ENCODE data around the gene PELI2.

The PELI2 gene

DNA sequence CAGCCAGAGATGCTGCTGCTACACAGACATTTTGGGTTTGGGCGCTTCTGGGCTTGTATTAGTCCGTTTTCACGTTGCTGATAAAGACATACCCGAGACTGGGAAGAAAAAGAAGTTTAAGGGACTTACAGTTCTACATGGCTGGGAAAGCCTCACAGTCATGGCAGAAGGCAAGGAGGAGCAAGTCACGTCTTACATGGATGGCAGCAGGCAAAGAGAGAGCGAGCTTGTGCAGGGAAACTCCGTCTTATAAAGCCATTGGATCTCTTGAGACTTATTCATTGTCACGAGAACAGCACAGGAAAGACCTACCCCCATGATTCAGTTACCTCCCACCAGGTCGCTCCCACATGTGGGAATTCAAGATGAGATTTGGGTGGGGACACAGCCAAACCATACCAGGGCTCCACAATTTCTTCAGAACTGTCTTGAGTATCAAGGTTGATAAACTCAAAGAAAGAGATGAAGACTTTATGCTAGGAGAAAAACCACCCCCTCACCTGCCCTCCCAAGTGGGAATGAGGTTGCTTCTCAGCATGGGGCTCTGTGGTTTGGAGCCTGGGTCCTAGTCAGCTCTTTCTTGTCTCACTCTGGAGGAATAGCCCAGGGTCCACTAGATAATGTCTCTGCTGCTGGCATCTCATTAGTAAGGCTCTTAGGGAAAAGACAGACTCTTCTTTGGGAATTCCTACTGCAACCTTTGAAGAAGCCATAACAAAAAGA lies 200.3 kb downstream of the PELI2 start:
- DNase-seq, result no peak

DNA sequence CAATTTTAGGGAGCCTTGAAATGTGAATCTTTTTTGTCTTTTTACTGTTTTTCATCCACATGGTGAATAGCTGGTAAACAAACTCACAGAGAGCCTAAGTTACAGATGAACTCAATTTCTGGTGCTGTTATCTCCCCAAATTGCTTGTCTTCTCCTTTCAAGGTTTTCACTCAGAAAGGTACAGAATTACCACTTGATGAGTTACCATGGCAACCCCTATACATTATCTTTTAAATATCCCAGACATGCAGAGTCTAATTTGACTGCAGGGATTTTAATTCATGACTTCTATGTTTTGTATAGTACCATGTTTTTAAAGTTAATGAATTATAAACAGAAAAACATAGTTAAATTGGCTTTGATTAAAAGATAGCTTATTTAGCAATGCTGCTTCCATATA lies 203.7 kb downstream of the PELI2 start:
- DNase-seq, result no peak

DNA sequence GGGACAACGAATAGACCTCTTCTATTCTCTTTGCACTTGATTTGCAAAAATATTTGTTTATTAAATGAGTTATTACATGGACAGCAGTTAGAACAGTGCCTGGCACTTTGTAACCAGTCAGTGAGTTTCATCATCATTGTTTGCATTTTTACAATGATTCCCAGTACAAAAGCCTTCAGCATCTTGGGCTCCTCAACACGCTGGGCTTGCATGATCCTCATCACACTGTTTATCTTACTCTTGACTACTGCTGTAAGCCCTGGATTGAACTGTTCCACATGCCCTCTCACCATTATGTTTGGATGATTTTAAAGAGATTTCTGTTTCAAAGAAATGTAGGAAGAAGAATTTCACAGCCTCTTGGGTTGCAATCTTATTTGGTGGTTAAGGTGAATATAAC lies 204.3 kb downstream of the PELI2 start:
- no peak for DNase-seq

DNA sequence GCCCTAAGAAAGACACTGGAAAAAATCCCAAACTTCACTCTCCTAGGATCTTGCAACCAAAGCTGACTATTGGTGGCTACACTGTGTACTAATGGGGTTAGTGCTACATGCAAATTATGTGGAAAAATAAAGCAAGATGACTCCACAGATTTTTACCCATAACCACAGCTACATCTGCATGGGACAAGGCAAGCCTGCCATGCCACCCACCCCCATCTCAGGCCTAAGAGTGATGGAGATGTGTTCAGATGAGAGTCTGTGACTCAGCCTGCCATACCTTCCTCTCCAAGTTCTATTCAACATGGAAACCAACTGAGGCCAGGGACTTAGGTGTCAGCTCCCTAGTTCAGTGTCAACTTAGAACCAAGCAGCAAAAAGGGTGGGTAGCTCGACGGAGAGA lies 206.2 kb downstream of the PELI2 start:
- no peak for DNase-seq

DNA sequence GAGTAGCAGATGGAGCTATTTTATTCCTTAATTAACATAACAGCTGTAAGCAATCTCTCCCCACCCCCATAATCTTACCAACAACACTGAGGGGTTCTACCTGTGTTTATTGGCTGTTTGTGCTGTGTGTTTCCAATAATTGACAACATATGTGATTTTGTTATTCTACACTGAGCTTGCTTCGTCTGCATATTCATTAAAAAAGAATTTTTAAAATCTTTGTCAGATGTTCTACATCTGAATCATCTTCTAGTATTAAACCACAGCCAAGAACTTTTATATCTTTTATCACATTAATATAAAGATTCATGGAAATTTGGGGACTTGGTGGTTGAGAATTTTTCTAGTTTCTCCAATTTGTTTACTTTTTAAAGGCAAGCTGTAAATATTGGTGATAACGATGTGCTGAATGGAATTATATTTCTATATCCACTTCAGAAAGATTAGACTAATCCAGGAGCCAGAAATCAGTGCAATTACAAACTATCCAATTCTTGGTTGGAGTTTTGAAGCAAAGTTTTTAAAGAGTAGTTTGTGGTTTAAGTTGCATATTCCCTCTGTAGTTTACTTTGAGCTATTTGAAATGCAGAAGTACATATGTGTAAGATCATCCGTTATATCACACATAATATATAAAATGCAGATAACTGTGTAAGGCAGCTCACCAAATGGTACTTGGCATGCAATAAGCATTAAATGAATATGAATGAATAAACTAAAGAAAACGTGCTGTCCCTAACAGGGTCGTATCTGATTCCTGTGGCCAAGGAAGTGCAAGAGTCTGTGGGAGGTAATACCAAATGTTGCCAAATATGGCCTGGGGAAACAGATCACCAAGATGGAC lies 206.9 kb downstream of the PELI2 start:
- no peak for DNase-seq

DNA sequence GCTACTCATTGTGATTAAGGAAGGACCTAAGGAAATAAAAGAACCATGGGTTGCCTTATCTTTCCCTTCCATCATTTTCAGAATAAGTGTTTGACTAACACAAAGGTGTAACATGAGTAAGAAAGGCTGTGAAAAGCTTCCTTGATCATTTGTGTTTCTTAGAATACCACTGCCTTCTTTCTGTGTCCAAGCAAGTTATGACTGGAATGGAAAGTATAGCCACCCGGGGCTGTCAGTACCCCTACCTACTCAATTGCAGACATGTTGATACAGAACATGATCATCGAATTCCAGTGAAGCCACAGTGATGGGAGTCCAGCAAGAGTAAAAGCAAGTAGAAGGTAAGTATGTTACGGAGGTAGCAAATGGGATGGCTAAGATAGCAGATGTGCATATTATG lies 209.8 kb downstream of the PELI2 start:
- no peak for DNase-seq

DNA sequence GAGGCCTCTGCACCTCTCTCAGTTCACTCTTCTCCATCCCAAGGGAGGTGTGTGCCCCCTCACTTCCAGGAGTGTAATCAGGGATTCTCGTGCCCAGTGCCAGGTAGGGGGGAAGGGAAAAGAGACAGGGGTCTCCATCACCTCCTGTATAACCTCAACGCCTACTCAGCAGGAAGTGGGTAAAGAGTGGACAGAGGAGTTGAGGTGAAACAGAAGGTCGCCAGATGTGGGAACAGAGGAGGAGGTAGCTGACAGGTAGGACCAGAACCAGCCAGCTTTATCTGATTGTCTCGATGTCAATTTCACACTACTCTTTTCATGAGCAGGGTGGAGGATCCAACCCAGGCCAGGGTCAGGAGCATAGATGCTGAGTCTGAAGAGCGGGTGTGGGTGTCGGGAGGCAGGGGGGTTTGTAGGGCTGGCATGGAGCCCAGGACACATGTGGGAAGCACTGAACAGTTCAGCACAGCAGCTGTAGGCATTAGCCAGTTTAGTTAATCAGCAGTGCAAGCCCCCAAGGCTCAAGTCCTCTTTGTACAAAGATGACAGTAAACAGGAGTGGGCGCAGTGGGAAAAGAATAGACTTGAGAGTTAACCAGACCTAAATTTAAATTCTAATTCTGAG lies 213.5 kb downstream of the PELI2 start:
- no peak for DNase-seq

DNA sequence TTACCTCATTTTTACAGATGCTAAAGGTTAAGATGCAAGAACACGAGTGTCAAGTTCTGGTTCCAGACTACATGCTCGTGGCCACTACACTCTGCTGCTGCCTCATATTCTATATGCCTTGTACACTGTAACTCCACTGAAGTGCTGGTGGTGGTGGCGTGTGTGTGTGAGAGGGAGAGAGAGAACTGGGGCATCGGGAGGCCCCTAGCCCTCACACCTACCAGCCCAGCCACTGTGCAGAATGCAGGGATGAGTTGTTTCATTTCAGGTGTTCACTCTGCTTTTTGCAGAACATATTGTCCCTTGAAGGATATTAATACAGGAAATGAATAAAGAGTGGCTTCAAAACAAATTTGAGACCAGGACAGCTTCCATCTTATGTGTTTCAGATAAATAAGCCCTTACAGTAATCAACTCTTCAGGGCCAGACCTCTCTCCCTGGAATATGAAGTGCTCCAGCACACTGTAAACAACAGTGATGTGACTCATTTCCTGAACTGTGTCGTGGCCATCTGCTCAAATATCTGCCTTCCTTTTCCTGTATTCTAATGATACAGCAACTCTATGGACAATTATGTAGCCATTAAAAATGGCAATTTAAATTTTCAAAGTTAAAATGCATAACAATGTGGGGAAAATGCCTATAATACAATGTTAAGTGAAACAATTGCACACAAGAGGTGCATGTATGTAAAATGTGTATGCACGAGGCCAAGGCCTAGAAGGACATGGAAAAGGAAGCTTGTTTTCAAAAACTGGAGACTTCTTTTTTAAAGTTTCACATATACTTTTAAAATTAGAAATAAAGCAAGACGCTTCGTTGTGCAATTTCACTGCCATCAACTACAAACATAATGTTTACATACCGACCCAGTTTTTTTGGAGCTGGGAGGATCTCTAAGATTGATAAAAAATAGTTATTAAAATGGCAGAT lies 215.4 kb downstream of the PELI2 start:
- DNase-seq, result no peak

DNA sequence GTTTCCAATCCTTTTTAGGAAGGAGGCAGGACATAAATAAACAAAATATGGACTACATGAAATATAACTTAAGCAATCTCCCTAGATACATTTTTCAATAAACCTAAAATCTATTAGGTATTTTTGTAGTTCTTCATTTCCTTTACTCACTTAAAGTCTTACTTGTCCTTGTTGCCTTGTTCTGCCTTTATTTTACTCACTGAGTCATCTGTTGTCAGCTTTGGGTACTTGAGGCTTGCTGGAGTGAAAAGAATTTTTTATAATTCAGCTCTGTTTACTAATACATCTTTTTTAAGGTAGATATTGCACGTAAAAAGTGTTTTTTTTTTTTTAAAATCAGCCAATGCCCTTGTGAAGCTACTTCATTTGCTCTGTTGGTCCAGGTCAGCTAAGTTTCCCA lies 216.2 kb downstream of the PELI2 start:
- no peak for DNase-seq

DNA sequence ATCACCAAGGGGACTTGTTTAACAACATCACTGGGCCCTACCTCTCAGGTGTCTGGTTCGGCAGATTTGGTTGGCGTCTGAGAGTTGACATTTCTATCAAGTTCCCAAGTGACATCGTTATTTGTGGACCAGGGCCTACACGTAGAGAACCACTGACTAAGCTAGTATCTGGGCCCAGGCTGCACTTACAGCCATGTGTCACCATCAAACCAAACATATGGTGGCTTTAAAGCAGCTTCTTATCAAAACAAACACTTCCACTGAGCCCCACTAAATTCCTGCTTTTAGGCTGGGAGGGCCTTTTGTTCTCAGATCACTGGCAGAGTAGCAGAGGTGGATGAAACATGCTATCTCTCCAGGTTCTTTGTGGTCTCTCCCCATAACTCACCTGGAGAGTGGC lies 220.5 kb downstream of the PELI2 start:
- no peak for DNase-seq

DNA sequence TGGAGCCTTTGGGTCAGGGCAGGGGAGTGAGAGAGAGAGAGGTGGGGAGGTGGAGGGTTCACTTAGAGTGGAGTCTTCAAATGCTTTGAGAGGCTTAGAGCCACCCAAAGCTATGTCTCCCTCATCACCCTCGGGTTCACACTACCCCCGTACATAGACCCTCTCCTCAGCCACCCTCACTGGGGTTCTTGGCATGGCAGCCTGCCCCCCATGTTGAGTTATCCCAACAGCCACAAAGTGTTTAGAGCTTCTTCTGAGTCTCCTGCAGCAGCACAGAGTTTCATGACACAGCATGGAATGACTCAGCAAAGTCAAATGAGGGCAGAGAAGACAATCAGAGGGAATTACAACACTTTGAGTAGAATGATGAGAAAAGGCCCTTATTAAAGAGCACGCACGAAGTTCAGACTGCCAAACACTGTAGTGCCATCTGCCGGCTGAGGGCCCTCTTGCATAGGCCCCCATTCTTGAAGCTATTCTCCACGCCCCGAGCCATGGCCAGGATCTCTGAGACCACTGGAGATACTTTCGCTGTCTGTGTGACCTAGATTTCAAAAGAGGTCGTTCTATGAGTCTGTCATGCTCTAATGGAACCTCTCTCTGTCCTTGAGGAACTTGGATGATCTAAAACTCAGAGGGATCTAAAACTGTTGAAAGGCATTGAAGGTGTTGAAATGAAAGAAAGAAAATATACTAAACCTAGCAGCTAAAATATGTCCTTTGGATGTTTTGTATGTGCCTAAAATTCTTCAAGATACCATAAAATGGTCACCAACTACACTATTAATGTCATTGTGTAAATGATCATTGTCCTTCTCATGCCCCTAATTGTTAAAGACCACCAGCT lies 221.9 kb downstream of the PELI2 start:
- peak; percentile 44 for DNase-seq

DNA sequence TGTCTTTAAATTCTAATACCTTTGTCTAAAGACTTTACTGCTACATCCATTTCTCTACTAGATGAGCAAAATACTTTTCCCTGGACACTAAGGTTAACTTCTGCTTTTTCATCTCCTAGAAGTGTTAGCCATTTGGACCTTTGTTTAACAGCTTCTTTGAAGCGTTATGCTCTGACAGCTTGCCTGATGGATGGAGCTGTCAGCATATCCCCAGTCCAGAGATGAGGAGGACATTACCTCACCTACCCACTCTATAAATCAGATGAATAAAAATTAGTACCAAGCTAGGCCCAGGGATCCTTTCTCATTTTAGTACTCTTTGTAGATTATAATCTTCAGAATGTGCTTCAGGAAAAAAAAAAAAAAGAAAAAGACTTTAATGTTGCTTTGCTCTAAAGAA lies 222.7 kb downstream of the PELI2 start:
- no peak for DNase-seq

DNA sequence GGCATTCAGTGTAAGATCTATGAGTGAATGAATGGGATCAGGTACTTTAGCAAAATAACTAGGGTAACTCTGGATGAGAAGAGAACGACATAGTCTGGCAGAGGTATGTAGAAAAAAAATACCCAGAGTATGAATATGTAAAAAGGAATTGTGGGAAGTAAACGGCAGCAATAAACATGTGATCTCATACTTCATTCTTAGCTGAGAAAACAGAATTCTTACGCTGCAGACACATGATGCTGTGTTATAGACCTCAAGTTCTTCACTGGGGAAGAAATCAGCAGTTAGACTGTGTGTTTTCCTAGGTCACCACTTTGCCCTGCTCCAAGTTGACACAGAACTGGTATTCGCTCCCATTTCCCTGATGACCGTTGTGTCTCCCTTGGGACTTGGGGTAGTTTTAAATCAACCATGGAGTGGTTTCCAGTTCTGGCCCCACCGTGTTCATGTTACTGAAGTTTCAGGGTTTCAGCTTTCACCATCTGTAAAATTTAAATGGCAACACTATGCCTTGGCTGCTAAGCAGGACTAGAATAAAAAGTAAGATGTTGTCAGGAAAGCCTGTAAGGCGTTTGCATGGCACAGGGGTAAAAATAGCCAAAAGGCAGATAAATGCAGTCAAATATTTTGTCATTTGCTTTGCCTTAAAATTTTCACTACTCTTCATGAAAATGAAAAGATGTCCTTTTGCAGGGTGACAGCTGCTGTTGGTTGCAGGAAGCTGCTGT lies 223.7 kb downstream of the PELI2 start:
- no peak for DNase-seq

DNA sequence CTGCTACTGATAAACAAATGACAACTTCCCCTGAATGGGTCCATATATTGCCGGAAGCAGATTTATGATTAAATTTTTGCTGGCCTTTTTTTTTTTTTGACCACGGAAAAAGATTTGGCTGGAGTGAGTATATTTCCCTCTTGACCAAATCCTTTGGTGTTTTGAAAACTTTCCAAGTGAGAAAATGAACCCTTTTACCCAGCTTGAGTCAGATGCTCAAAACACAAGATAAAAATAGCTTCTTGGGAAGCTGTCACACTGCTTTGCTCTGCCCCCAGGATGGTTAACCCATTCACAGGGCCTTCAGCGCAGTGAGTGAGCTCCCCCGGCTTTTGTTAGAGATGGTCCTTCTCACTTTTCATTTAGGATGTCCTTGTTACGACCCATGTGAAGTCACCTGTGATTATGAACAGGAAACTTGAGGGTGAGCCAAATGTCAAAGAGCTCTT lies 224.3 kb downstream of the PELI2 start:
- DNase-seq, result no peak

DNA sequence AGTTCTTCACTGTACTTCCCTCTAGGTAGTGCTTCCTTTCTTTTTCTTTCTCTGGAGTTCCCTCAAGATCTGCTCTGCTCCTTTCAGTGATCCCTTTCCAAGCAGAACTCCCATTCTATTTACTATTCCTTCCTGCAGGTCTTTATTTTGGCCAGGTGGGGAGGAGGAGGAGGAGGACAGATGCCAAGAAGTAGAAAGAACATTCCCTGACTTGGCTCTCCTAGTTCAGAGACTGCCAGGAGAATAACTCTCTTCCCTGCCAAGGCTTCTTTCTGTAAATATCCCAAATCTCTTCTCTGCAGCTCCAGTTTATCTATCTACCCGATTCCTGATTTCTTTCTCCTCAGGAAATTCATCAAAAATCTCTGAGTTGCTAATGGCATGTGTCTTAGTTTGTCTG lies 231.7 kb downstream of the PELI2 start:
- no peak for DNase-seq
